ENCODE data around the gene TAS2R3. TPM values are rescaled to one million over a fixed set of nuclear protein-coding genes. Genes with fewer than 3 reads are reported as not detected.
A peak's percentile ranks its signal among the peaks of the same experiment; 100 is the strongest.
"Not testable (repeated sequence)": the region's sequence is repeated elsewhere in the genome, so short reads cannot be mapped to it uniquely, and the experiment has no call there.

The TAS2R3 gene
- total RNA-seq, 2 donors from 2014 or later, result 0.78 to 3.3 TPM

DNA sequence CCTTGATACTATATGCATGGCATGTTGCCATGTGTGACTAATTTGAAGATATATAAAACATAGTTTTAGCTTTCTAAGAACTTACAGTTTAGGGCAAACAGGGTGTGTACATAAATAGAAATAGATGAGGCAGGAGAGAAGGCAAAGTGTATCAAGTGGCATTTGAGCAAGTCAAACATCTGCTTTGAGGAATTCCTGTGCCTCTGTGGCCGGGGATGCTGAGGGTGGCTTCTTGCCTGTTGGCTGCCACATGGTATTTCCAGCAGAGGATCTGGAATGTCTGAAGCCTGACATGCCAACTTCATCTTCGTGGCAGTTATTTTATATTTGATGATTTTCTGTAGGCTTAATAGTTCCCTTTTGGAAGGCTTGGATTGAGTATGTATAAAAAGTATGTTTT, 19.8 kb upstream of the TAS2R3 start:
- Mint-ChIP-seq H3K9me3 (no peaks in the 10 kb centered on the region), H3K36me3 (peaks cover 35% of the 10 kb centered on the region), H3K4me1 (ENCODE audit: low read depth in 2 of 2) (peaks cover 16 to 26% of the 10 kb centered on the region in 2 donors), H3K27ac (peak overlapping the region in 1 of 2 donors; percentile 29), H3K4me3 (no peak overlapping the region), H3K27me3 (no peaks in the 10 kb centered on the region)
- DNase-seq (ENCODE audit: low spot score) (no peak), ATAC-seq (no peak)

DNA sequence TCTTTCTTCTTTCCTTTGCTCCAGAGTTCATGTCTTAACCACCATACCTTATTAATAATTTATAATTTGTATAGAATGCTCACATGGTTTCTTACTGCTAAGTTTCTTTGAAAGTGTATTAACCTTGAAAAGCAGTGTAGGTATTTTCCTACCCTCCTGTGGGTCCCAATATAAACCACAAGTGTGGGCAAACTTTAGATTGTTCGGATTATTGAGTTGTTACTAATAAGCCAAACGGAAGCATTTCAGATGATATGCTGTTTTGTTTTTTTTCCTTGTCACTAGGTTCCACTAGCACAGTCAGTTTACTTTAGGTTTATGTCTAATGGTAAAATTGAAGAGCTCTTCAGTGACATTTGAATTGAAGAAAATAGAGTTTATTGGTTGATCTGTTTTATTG, 15.5 kb upstream of the TAS2R3 start:
- Mint-ChIP-seq H3K9me3 (peaks cover 10% of the 10 kb centered on the region), H3K4me3 (no peak overlapping the region), H3K27me3 (no peaks in the 10 kb centered on the region), H3K27ac (no peak overlapping the region), H3K4me1 (ENCODE audit: low read depth in 2 of 2) (peaks cover 0 to 5% of the 10 kb centered on the region in 2 donors), H3K36me3 (peaks cover 47% of the 10 kb centered on the region)
- DNase-seq (ENCODE audit: low spot score) (no peak), ATAC-seq (no peak)

DNA sequence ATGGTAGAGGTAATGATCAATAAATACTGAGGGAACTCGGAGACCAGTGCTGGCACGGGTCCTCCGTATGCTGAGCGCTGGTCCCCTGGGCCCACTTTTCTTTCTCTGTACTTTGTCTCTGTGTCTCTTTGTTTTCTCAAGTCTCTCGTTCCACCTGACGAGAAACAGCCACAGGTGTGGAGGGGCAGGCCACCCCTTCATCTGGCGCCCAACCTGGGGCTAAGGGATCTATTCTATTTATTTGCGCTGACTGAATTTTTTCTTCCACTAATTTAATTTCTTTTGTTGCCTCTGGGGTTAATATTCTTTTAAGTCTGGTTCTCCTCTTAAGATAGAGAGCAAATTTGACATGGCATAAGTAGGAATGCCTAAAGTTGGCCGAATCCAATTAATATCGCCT, 12.0 kb upstream of the TAS2R3 start:
- Mint-ChIP-seq H3K36me3 (peaks cover 56% of the 10 kb centered on the region), H3K9me3 (peaks cover 10% of the 10 kb centered on the region)
- not testable (repeated sequence) for H3K27ac Mint-ChIP-seq; H3K4me3 Mint-ChIP-seq; DNase-seq (ENCODE audit: low spot score); H3K4me1 Mint-ChIP-seq (ENCODE audit: low read depth in 2 of 2); ATAC-seq; H3K27me3 Mint-ChIP-seq

DNA sequence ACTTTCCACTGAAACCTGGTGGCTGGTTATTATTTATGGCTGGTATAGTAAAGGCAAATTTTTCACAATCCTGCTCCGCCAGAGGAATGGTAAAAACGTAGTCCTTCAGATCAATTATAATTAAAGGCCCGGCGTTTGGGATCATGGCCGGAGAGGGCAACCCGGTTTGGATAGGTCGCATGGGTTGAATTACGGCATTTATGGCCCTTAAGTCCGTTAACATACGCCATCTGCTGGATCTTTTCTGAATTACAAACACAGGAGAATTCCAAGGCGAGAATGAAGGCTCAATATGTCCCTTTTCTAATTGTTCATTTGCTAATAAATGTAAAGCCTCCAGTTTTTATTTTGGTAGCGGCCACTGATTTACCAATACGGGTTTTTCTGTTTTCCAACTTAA, 11.3 kb upstream of the TAS2R3 start:
- ATAC-seq, result no peak
- Mint-ChIP-seq H3K4me3 (no peak overlapping the region), H3K27me3 (no peaks in the 10 kb centered on the region), H3K27ac (no peak overlapping the region), H3K4me1 (ENCODE audit: low read depth in 2 of 2) (peaks cover 0 to 4% of the 10 kb centered on the region in 2 donors), H3K36me3 (peaks cover 56% of the 10 kb centered on the region), H3K9me3 (peaks cover 10% of the 10 kb centered on the region)
- DNase-seq (ENCODE audit: low spot score), result no peak

DNA sequence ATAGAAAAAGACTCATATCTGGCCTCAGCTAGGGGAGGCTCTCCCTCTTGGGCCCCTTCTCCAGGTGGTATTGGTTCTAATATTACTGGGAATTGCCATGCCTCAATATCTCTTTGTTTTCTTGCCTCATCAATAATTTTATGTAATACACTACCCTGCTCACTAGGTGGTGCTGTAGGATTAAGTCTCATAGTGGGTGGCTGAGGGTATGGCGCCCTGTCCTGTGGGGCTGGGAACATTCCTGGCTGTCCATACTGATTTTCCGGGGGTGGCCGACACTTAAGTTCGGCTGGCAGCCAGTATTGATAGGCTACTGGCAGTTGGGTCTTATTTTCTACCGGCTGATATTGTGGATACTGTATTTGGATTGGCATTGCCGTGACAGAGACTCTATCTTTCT, 9.0 kb upstream of the TAS2R3 start:
- peaks cover 0 to 4% of the 10 kb centered on the region in 2 donors for H3K4me1 Mint-ChIP-seq (ENCODE audit: low read depth in 2 of 2)
- DNase-seq (ENCODE audit: low spot score), result no peak
- H3K36me3 Mint-ChIP-seq, result peaks cover 53% of the 10 kb centered on the region
- H3K27me3 Mint-ChIP-seq, result no peaks in the 10 kb centered on the region
- H3K9me3 Mint-ChIP-seq, result peaks cover 10% of the 10 kb centered on the region
- no peak for ATAC-seq
- H3K4me3 Mint-ChIP-seq, result no peak overlapping the region
- H3K27ac Mint-ChIP-seq, result peak overlapping the region in 1 of 2 donors; percentile 3

DNA sequence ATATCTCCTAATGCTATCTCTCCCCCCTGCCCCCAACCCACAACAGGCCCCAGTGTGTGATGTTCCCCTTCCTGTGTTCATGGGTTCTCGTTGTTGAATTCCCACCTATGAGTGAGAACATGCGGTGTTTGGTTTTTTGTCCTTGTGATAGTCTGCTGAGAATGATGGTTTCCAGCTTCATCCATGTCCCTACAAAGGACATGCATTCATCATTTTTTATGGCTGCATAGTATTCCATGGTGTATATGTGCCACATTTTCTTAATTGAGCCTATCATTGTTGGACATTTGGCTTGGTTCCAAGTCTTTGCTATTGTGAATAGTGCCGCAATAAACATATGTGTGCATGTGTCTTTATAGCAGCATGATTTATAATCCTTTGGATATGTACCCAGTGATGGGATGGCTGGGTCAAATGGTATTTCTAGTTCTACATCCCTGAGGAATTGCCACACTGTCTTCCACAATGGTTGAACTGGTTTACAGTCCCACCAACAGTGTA, 6.2 kb downstream of the TAS2R3 start:
- H3K4me3 Mint-ChIP-seq; H3K27ac Mint-ChIP-seq; H3K27me3 Mint-ChIP-seq; H3K9me3 Mint-ChIP-seq; DNase-seq (ENCODE audit: low spot score); H3K4me1 Mint-ChIP-seq (ENCODE audit: low read depth in 2 of 2); ATAC-seq: not testable (repeated sequence)
- peaks cover 17% of the 10 kb centered on the region for H3K36me3 Mint-ChIP-seq

DNA sequence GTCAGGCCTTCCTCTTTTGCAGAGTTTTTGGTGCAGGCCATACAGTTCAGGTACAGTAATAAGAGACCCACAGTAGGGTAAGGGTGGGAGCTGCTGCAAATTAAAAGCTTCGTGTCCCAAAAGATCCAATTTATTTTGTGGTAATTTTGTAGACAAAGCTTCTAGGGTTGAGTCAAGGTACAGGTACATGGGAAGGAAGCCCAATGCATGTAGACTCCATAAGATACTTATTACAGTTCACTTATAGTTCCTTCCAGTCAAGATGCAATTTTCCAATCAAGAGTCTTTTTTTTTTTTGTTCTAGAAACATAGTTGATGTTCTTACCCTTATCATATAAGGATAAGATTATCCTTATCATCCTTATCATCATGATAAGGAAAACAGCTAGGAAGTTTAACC, 12.5 kb downstream of the TAS2R3 start, which contains the start of gene TAS2R4:
Gene TAS2R4, plus strand, starts transcription at position 301 of the 400 bp plus-strand sequence. CDS start 1,815 bp downstream, outside the sequence.
- H3K4me3 Mint-ChIP-seq, result no peak within 1 kb of the TSS

DNA sequence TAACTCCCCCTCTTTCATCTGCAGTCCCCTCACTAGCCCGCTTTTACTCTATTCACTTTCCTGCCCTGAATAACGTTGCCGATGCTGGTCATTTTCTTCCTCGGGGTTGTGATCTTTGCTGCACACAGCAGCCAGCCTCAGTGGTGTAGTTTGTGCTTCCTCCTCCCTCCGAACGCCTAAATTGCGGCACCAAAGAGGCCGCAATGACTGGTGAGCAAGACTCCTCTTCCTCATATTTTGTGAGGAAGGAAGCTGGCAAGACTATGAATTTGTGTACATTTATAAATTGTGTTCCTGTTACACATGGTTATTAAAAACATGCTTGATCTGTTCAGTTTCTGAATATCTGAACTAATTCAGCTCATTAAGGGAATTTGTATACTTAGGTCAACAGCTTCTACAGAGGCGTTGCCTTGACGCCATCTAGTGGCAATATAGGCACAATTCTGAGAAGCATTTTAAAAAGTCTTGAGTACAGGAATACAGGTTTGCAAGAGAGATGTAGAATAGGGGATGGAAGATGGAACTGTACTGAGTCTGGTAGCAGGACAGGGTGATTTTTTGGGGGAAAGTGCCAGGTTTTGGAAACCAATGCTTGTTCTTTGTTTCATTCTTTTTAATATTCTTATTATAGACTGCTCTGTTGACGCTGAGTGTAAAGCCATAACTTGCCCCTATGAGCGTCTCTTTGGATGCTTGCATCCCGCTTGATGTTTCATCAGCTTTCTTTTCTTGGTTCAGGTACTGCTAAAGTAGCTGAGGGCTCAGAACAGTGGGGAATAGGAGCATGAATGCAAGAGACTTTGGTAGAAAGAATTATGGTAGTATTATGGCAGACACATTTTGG, 22.0 kb downstream of the TAS2R3 start:
- Mint-ChIP-seq H3K27me3 (no peaks in the 10 kb centered on the region), H3K4me3 (no peak overlapping the region), H3K27ac (no peak overlapping the region), H3K36me3 (no peaks in the 10 kb centered on the region), H3K9me3 (no peaks in the 10 kb centered on the region), H3K4me1 (ENCODE audit: low read depth in 2 of 2) (peaks cover 3 to 5% of the 10 kb centered on the region in 2 donors)
- ATAC-seq (no peak), DNase-seq (ENCODE audit: low spot score) (peak; percentile 74)

More for the DNA sequence above, 12.5 kb downstream of the TAS2R3 start, which contains the start of gene TAS2R4:
- ATAC-seq (no peak), DNase-seq (ENCODE audit: low spot score) (no peak)
- Mint-ChIP-seq H3K27ac (no peak within 1 kb of the TSS), H3K4me1 (ENCODE audit: low read depth in 2 of 2) (peaks cover 5 to 6% of the 10 kb centered on the region in 2 donors), H3K27me3 (no peaks in the 10 kb centered on the region), H3K9me3 (peaks cover 4% of the 10 kb centered on the region), H3K36me3 (peaks cover 29% of the 10 kb centered on the region)

DNA sequence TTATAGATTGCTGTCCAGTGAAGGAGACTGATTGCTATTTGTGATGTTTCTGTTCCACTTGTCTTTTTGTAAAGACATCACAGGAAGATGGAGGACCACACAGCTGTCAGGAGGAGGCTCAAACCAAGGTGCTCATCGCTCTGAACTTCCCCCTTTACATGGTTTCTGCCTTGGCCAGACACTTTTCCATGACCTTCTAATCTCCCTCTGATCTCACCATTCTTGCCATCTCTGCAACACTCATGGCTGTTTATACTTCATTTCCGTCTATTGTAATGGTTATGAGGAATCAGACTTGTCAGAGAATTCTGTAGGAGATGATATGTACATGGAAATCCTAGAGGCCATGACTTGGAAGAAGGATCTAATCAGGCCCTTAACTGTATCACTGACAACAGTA, 24.4 kb downstream of the TAS2R3 start:
- ATAC-seq (no peak), DNase-seq (ENCODE audit: low spot score) (no peak)
- peaks cover 3 to 5% of the 10 kb centered on the region in 2 donors for H3K4me1 Mint-ChIP-seq (ENCODE audit: low read depth in 2 of 2)
- no peak overlapping the region for H3K4me3 Mint-ChIP-seq
- no peaks in the 10 kb centered on the region for H3K27me3 Mint-ChIP-seq
- no peaks in the 10 kb centered on the region for H3K9me3 Mint-ChIP-seq
- H3K27ac Mint-ChIP-seq, result no peak overlapping the region
- H3K36me3 Mint-ChIP-seq, result no peaks in the 10 kb centered on the region

DNA sequence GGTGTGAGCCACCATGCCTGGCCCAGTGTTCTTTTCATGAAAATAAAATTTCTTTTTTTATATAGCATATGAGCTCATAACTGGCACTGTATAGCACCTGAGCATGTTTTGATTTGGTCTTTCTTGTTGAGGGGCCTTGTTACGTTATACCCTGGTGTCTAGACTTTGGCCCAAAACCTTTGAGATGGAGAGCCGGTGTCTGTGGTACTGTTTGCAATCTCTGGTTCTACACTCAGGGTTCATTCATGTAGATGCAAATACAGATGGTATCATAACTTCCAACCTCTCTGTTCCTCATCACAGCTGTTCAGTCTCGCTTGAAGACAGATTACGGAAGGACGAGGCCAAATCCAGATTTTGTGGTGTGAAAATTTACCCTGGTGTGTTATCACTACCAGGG, 26.0 kb downstream of the TAS2R3 start, which contains the start of gene TAS2R5:
Gene TAS2R5, plus strand, starts transcription at position 301 of the 400 bp plus-strand sequence. CDS start 145 bp downstream, outside the sequence.
- H3K9me3 Mint-ChIP-seq, result no peaks in the 10 kb centered on the region
- H3K4me1 Mint-ChIP-seq (ENCODE audit: low read depth in 2 of 2), result peaks cover 3 to 5% of the 10 kb centered on the region in 2 donors
- no peak for DNase-seq (ENCODE audit: low spot score)
- H3K27ac Mint-ChIP-seq, result no peak within 1 kb of the TSS
- no peaks in the 10 kb centered on the region for H3K27me3 Mint-ChIP-seq
- no peaks in the 10 kb centered on the region for H3K36me3 Mint-ChIP-seq
- ATAC-seq, result no peak
- no peak within 1 kb of the TSS for H3K4me3 Mint-ChIP-seq

DNA sequence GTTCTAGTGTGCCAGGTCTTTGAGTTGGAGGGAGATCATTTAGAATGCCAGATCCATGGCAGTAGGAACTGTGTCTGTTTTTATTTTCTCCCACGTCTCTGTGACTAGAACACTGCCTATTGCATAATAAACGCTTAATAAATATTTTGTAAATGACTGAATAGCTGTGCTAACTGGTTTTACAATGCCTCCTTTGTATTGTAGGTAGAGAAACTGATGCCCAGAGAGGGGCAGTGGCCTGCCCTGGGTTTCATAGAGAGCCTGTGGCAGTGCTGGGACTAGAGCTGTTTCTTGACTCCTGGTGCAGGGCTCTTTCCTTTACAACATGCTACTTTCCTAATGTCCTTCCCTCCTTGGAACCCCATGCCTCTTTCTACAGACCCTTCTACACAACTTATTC, 28.6 kb downstream of the TAS2R3 start:
- H3K4me1 Mint-ChIP-seq (ENCODE audit: low read depth in 2 of 2), result no peaks in the 10 kb centered on the region
- H3K9me3 Mint-ChIP-seq, result no peaks in the 10 kb centered on the region
- H3K27ac Mint-ChIP-seq, result no peak overlapping the region
- no peaks in the 10 kb centered on the region for H3K27me3 Mint-ChIP-seq
- DNase-seq (ENCODE audit: low spot score) (no peak), ATAC-seq (no peak)
- no peak overlapping the region for H3K4me3 Mint-ChIP-seq
- no peaks in the 10 kb centered on the region for H3K36me3 Mint-ChIP-seq

Other genes starting within 250 kb of the TAS2R3 start
- 100 to 1,000 TPM in 1 of 2 donors, 10 to 100 TPM in 1; 86.9 to 140 TPM for gene AGK, start 212.7 kb upstream of the TAS2R3 start, total RNA-seq
- 10 to 100 TPM; 24.7 to 40.0 TPM for gene DENND11, start 61.9 kb upstream of the TAS2R3 start, total RNA-seq
- under 1 TPM in 1 of 2 donors, not detected in 1; 0.17 TPM for gene WEE2, start 55.7 kb upstream of the TAS2R3 start, total RNA-seq
- 100 to 1,000 TPM; 163 to 208 TPM for gene SSBP1, start 25.7 kb upstream of the TAS2R3 start, total RNA-seq
- 1 to 10 TPM in 1 of 2 donors, under 1 TPM in 1; 0.69 to 1.8 TPM for gene TAS2R4, start 12.6 kb downstream of the TAS2R3 start, total RNA-seq
- gene TAS2R5, start 26.1 kb downstream of the TAS2R3 start, total RNA-seq, result 1 to 10 TPM in 1 of 2 donors, under 1 TPM in 1; 0.83 to 3.0 TPM
- not detected for gene PRSS37, start 77.4 kb downstream of the TAS2R3 start, total RNA-seq
- gene OR9A4, start 152.3 kb downstream of the TAS2R3 start, total RNA-seq, result not detected
- gene CLEC5A, start 182.9 kb downstream of the TAS2R3 start, total RNA-seq, result not detected
- not detected for gene TAS2R38, start 209.7 kb downstream of the TAS2R3 start, total RNA-seq
- under 1 TPM in 1 of 2 donors, not detected in 1; 0.33 TPM for gene MGAM, start 231.8 kb downstream of the TAS2R3 start, total RNA-seq